Measurements from ENCODE around the gene KRTAP16-1. TPM values are rescaled to one million over a fixed set of nuclear protein-coding genes. Genes with fewer than 3 reads are reported as not detected.

The KRTAP16-1 gene
- polyA plus RNA-seq, 1 experiment = not detected

- peaks cover 4% of the 10 kb centered on the region; the same call in 1 of the 2 replicates for H3K9me3 ChIP-seq (ENCODE audit: control insufficient read depth, insufficient read depth, low read length)
- H3K27ac ChIP-seq (ENCODE audit: low read depth, low read length) = no peak overlapping the region
- peaks cover 2% of the 10 kb centered on the region for H3K27me3 ChIP-seq (ENCODE audit: control insufficient read depth, insufficient read depth, low read length)
- TF ChIP-seq CTCF (IDR thresholded peaks at IDR 0.05; ENCODE audit: low read depth, low read length) = no peak
- H3K4me3 ChIP-seq (ENCODE audit: low read depth, low read length) = no peak overlapping the region
- DNase-seq (ENCODE audit: low read depth, low spot score) = no peak
- POLR2A ChIA-PET = no interaction called here
- CTCF ChIA-PET = no interaction called here
Observed at GRCh38 chr17:41311111-41311510, 2.0 kb upstream of the KRTAP16-1 start.

- POLR2A ChIA-PET = no interaction called here
- H3K4me3 ChIP-seq (ENCODE audit: low read depth, low read length) = no peak overlapping the region
Observed at GRCh38 chr17:41308251-41308917, 725 bp downstream of the KRTAP16-1 start.

GRCh38 chr17:41307647-41308046, 1.5 kb downstream of the KRTAP16-1 start:
- no peak overlapping the region for H3K4me3 ChIP-seq (ENCODE audit: low read depth, low read length)
- CTCF ChIA-PET = interaction anchor here (1.2 kb wide), 1 partner anchor 15 kb away, joined by 6 read pairs; no protein-coding TSS in a partner anchor

More at GRCh38 chr17:41308251-41308917, 725 bp downstream of the KRTAP16-1 start:
- no peak for DNase-seq (ENCODE audit: low read depth, low spot score)
- TF ChIP-seq CTCF (IDR thresholded peaks at IDR 0.05; ENCODE audit: low read depth, low read length) = no peak
- Histone ChIP-seq H3K9me3 (ENCODE audit: control insufficient read depth, insufficient read depth, low read length) (no peaks in the 10 kb centered on the region; the same call in 1 of the 2 replicates), H3K27ac (ENCODE audit: low read depth, low read length) (no peak overlapping the region), H3K27me3 (ENCODE audit: control insufficient read depth, insufficient read depth, low read length) (peaks cover 2% of the 10 kb centered on the region)
- CTCF ChIA-PET = no interaction called here

GRCh38 chr17:41304091-41304490, 5.0 kb downstream of the KRTAP16-1 start:
- Histone ChIP-seq H3K27ac (ENCODE audit: low read depth, low read length) (no peak overlapping the region), H3K4me3 (ENCODE audit: low read depth, low read length) (no peak overlapping the region), H3K27me3 (ENCODE audit: control insufficient read depth, insufficient read depth, low read length) (peaks cover 2% of the 10 kb centered on the region), H3K9me3 (ENCODE audit: control insufficient read depth, insufficient read depth, low read length) (no peaks in the 10 kb centered on the region; the same call in none of the 2 replicates)
- ChIA-PET POLR2A (no interaction called here), CTCF (interaction anchor here (1.0 kb wide), 1 partner anchor 19 kb away, joined by 3 read pairs; no protein-coding TSS in a partner anchor)
- no peak for DNase-seq (ENCODE audit: low read depth, low spot score)
- no peak for TF ChIP-seq CTCF (IDR thresholded peaks at IDR 0.05; ENCODE audit: low read depth, low read length)

More at GRCh38 chr17:41307647-41308046, 1.5 kb downstream of the KRTAP16-1 start:
- Histone ChIP-seq H3K27ac (ENCODE audit: low read depth, low read length) (no peak overlapping the region), H3K9me3 (ENCODE audit: control insufficient read depth, insufficient read depth, low read length) (no peaks in the 10 kb centered on the region; the same call in 1 of the 2 replicates), H3K27me3 (ENCODE audit: control insufficient read depth, insufficient read depth, low read length) (peaks cover 2% of the 10 kb centered on the region)
- TF ChIP-seq CTCF (IDR thresholded peaks at IDR 0.05; ENCODE audit: low read depth, low read length) = no peak
- POLR2A ChIA-PET = no interaction called here
- no peak for DNase-seq (ENCODE audit: low read depth, low spot score)

- no peak for TF ChIP-seq CTCF (IDR thresholded peaks at IDR 0.05; ENCODE audit: low read depth, low read length)
- ChIA-PET POLR2A (no interaction called here), CTCF (interaction anchor here (1.4 kb wide), 1 partner anchor 19 kb away, joined by 8 read pairs; no protein-coding TSS in a partner anchor)
- no peak overlapping the region for H3K27ac ChIP-seq (ENCODE audit: low read depth, low read length)
- H3K4me3 ChIP-seq (ENCODE audit: low read depth, low read length) = no peak overlapping the region
- peaks cover 2% of the 10 kb centered on the region for H3K9me3 ChIP-seq (ENCODE audit: control insufficient read depth, insufficient read depth, low read length)
- no peak for DNase-seq (ENCODE audit: low read depth, low spot score)
- H3K27me3 ChIP-seq (ENCODE audit: control insufficient read depth, insufficient read depth, low read length) = peaks cover 2% of the 10 kb centered on the region
Observed at GRCh38 chr17:41302981-41303380, 6.1 kb downstream of the KRTAP16-1 start.
